ENCODE data around the gene EMC1.

The EMC1 gene

GRCh38 chr1:19205403-19205802 lies 45.9 kb downstream of the EMC1 start:
- Histone ChIP-seq H3K4me3 (no peak overlapping the region), H3K9ac (ENCODE audit: insufficient read length) (no peak overlapping the region), H3K36me3 (ENCODE audit: insufficient read depth, low read length) (peaks cover 10% of the 10 kb centered on the region; the same call in 1 of the 2 replicates), H3K9me3 (ENCODE audit: low read depth, low read length) (no peaks in the 10 kb centered on the region), H3K27ac (no peak overlapping the region)
- no peak for TF ChIP-seq POLR2AphosphoS5 (IDR thresholded peaks at IDR 0.05; ENCODE audit: borderline replicate concordance, low read depth, low read length)
- TF ChIP-seq FOXP2 (optimal IDR thresholded peaks at IDR 0.05; ENCODE audit: control extremely low read depth, extremely low read length, insufficient read depth): no peak
- no peak for TF ChIP-seq EZH2 (IDR thresholded peaks at IDR 0.05)
- no peak for DNase-seq (ENCODE audit: low read depth, low spot score)

GRCh38 chr1:19204446-19205266 lies 46.7 kb downstream of the EMC1 start:
- H3K4me3 ChIP-seq: no peak overlapping the region
- H3K9ac ChIP-seq (ENCODE audit: insufficient read length): no peak overlapping the region
- DNase-seq (ENCODE audit: low read depth, low spot score): no peak
- no peaks in the 10 kb centered on the region for H3K9me3 ChIP-seq (ENCODE audit: low read depth, low read length)
- H3K27ac ChIP-seq: no peak overlapping the region
- TF ChIP-seq FOXP2 (optimal IDR thresholded peaks at IDR 0.05; ENCODE audit: control extremely low read depth, extremely low read length, insufficient read depth): no peak
- no peak for TF ChIP-seq POLR2AphosphoS5 (IDR thresholded peaks at IDR 0.05; ENCODE audit: borderline replicate concordance, low read depth, low read length)
- no peak for TF ChIP-seq EZH2 (IDR thresholded peaks at IDR 0.05)
- H3K36me3 ChIP-seq (ENCODE audit: insufficient read depth, low read length): peaks cover 18% of the 10 kb centered on the region

GRCh38 chr1:19203440-19203839 lies 47.9 kb downstream of the EMC1 start:
- Histone ChIP-seq H3K4me3 (no peak overlapping the region), H3K9ac (ENCODE audit: insufficient read length) (no peak overlapping the region), H3K27ac (no peak overlapping the region), H3K9me3 (ENCODE audit: low read depth, low read length) (no peaks in the 10 kb centered on the region), H3K36me3 (ENCODE audit: insufficient read depth, low read length) (peaks cover 30% of the 10 kb centered on the region)
- TF ChIP-seq POLR2AphosphoS5 (IDR thresholded peaks at IDR 0.05; ENCODE audit: borderline replicate concordance, low read depth, low read length) (no peak), EZH2 (IDR thresholded peaks at IDR 0.05) (no peak), FOXP2 (optimal IDR thresholded peaks at IDR 0.05; ENCODE audit: control extremely low read depth, extremely low read length, insufficient read depth) (no peak)
- no peak for DNase-seq (ENCODE audit: low read depth, low spot score)

DNA sequence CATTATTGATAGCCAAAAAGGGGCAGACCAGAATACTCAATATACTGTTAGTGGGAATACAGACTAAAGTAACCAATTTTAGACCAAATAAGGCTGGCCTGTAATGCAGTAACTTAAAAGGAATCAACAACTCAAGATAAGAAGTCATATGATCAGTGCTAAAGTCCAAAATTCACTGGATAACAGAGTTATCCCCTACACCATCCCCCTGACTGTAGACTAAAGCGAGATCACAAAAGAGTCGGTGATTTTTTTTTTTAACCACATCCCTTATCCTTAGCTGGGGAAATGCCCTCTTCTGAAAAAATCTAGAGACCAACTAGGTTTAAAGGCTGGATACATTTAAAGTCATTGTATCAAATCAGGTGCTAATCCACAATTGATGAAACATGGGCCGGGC lies 48.9 kb downstream of the EMC1 start:
- H3K9ac ChIP-seq (ENCODE audit: insufficient read length): no peak overlapping the region
- TF ChIP-seq FOXP2 (optimal IDR thresholded peaks at IDR 0.05; ENCODE audit: control extremely low read depth, extremely low read length, insufficient read depth) (no peak), POLR2AphosphoS5 (IDR thresholded peaks at IDR 0.05; ENCODE audit: borderline replicate concordance, low read depth, low read length) (no peak), EZH2 (IDR thresholded peaks at IDR 0.05) (no peak)
- peaks cover 36% of the 10 kb centered on the region for H3K36me3 ChIP-seq (ENCODE audit: insufficient read depth, low read length)
- no peaks in the 10 kb centered on the region for H3K9me3 ChIP-seq (ENCODE audit: low read depth, low read length)
- H3K4me3 ChIP-seq: no peak overlapping the region
- no peak overlapping the region for H3K27ac ChIP-seq
- no peak for DNase-seq (ENCODE audit: low read depth, low spot score)

DNA sequence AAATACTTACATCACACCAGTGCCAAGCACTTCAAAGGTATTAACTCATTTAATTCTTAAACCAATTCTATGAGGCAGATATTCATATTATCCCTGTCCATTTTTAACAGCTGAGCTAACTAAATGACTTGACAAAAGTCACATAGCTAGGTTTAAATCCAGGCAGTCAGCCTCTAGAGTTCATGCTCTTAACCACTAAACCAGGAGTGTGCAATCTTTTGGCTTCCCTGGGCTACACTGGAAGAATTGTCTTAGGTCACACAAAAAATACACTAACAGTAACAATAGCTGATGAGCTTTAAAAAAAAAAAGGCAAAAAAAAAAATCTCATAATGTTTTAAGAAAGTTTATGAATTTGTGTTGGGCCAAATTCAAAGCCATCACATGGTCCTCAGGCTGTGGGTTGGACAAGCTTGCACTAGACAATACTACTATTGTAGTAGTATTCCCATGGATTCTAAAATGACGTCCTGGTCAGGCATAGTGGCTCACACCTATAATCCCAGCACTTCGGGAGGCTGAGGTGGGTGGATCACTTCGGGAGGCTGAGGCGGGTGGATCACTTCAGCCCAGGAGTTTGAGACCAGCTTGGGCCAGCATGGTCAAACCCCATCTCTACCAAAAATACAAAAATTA lies 51.2 kb downstream of the EMC1 start:
- H3K27ac ChIP-seq: no peak overlapping the region
- no peak for TF ChIP-seq EZH2 (IDR thresholded peaks at IDR 0.05)
- TF ChIP-seq POLR2AphosphoS5 (IDR thresholded peaks at IDR 0.05; ENCODE audit: borderline replicate concordance, low read depth, low read length): no peak
- no peak for TF ChIP-seq FOXP2 (optimal IDR thresholded peaks at IDR 0.05; ENCODE audit: control extremely low read depth, extremely low read length, insufficient read depth)
- H3K36me3 ChIP-seq (ENCODE audit: insufficient read depth, low read length): peaks cover 59% of the 10 kb centered on the region
- no peak overlapping the region for H3K9ac ChIP-seq (ENCODE audit: insufficient read length)
- H3K9me3 ChIP-seq (ENCODE audit: low read depth, low read length): no peaks in the 10 kb centered on the region
- DNase-seq (ENCODE audit: low read depth, low spot score): no peak
- H3K4me3 ChIP-seq: no peak overlapping the region

- peaks cover 56% of the 10 kb centered on the region for H3K36me3 ChIP-seq (ENCODE audit: insufficient read depth, low read length)
These were observed 51.9 kb downstream of the EMC1 start for GRCh38 chr1:19199329-19199968.

DNA sequence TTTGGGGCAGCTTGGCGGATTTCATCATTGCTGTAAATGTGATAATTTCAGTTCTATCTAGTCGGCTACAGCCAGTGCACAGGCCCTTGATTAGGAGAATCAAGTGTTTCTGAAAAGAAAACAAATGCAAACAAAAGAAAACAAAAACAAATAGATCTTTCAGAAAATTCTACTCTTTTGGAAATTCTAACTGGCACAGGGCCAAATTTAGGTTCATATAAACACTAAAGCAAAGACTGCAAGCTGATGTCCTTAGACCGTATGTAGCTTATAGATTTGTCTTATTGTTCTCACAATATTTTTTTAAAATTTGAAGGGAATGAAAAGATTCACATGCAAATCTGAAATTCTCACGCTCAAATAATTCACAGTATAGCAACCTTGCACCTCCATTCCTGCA lies 52.5 kb downstream of the EMC1 start:
- no peak overlapping the region for H3K4me3 ChIP-seq
- TF ChIP-seq POLR2AphosphoS5 (IDR thresholded peaks at IDR 0.05; ENCODE audit: borderline replicate concordance, low read depth, low read length) (no peak), EZH2 (IDR thresholded peaks at IDR 0.05) (no peak), FOXP2 (optimal IDR thresholded peaks at IDR 0.05; ENCODE audit: control extremely low read depth, extremely low read length, insufficient read depth) (no peak)
- peaks cover 60% of the 10 kb centered on the region for H3K36me3 ChIP-seq (ENCODE audit: insufficient read depth, low read length)
- H3K9ac ChIP-seq (ENCODE audit: insufficient read length): no peak overlapping the region
- DNase-seq (ENCODE audit: low read depth, low spot score): no peak
- no peaks in the 10 kb centered on the region for H3K9me3 ChIP-seq (ENCODE audit: low read depth, low read length)
- H3K27ac ChIP-seq: no peak overlapping the region

More at GRCh38 chr1:19199329-19199968, 51.9 kb downstream of the EMC1 start:
- DNase-seq (ENCODE audit: low read depth, low spot score): no peak
- H3K4me3 ChIP-seq: no peak overlapping the region
- H3K9me3 ChIP-seq (ENCODE audit: low read depth, low read length): no peaks in the 10 kb centered on the region
- no peak overlapping the region for H3K27ac ChIP-seq
- no peak overlapping the region for H3K9ac ChIP-seq (ENCODE audit: insufficient read length)
- TF ChIP-seq FOXP2 (optimal IDR thresholded peaks at IDR 0.05; ENCODE audit: control extremely low read depth, extremely low read length, insufficient read depth): no peak
- TF ChIP-seq POLR2AphosphoS5 (IDR thresholded peaks at IDR 0.05; ENCODE audit: borderline replicate concordance, low read depth, low read length): no peak
- no peak for TF ChIP-seq EZH2 (IDR thresholded peaks at IDR 0.05)

DNA sequence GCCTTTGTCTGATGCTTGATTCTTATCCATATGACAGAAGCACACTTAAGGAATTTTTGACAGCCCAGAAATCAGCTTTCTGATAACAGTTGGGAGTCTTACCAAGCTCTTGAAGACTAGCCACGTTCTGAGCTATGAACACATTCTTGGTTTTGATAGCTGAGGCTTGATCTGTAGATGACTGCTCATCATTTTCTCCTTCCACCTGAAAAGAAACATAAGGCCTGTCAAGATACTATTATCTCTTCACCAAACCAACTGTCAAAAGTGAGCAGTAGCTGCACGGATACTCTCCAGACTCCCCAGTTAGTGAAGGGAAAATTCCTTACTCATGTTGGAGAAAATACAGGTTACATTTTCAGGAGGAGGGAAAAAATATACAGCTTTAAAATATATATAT lies 53.5 kb downstream of the EMC1 start:
- H3K27ac ChIP-seq: no peak overlapping the region
- no peaks in the 10 kb centered on the region for H3K9me3 ChIP-seq (ENCODE audit: low read depth, low read length)
- DNase-seq (ENCODE audit: low read depth, low spot score): no peak
- TF ChIP-seq EZH2 (IDR thresholded peaks at IDR 0.05) (no peak), POLR2AphosphoS5 (IDR thresholded peaks at IDR 0.05; ENCODE audit: borderline replicate concordance, low read depth, low read length) (no peak), FOXP2 (optimal IDR thresholded peaks at IDR 0.05; ENCODE audit: control extremely low read depth, extremely low read length, insufficient read depth) (no peak)
- no peak overlapping the region for H3K9ac ChIP-seq (ENCODE audit: insufficient read length)
- H3K4me3 ChIP-seq: no peak overlapping the region
- peaks cover 70% of the 10 kb centered on the region for H3K36me3 ChIP-seq (ENCODE audit: insufficient read depth, low read length)
